Ascending aorta (tissue), 2 donors: Measurements from ENCODE around the gene COL17A1. TPM values are rescaled to one million over a fixed set of nuclear protein-coding genes. Genes with fewer than 3 reads are reported as not detected.

Experiments used
- DNase-seq, 2 donors: peaks; one replicate each; pipeline ENCODE4 v3.0.0-alpha.2; 2019; ENCODE audit warnings: low spot score in 2 of 2
- H3K27ac ChIP-seq, 2 donors: fragments of 200-600 bp; sonication (generic); one replicate each; pipeline ENCODE4 v1.5.1; 2016 to 2017; ENCODE audit warnings: mild to moderate bottlenecking in 1 of 2
- H3K27me3 ChIP-seq: fragments of 200-600 bp; sonication (generic); one replicate; pipeline ENCODE4 v1.5.1; 2017
- H3K36me3 ChIP-seq, 2 donors: fragments of 200-600 bp; sonication (generic); one replicate each; pipeline ENCODE4 v1.5.1; 2016
- H3K4me1 ChIP-seq, 2 donors: fragments of 200-600 bp; sonication (generic); one replicate each; pipeline ENCODE4 v1.5.1; 2016 to 2017; ENCODE audit warnings: mild to moderate bottlenecking in 1 of 2
- H3K4me3 ChIP-seq, 2 donors: fragments of 200-600 bp; sonication (generic); one replicate each; pipeline ENCODE4 v1.5.1; 2016 to 2017; ENCODE audit warnings: mild to moderate bottlenecking in 1 of 2
- H3K9me3 ChIP-seq, 2 donors: fragments of 200-600 bp; sonication (generic); one replicate each; pipeline ENCODE4 v1.5.1; 2016
- CTCF ChIP-seq, 3 experiments: fragments of 200-600 bp in 2 of 3; fragments of 450-650 bp in 1 of 3; sonication (generic) in 2 of 3; IDR thresholded peaks; one replicate each; pipeline ENCODE4 v1.5.1; 2016 to 2019; ENCODE audit warnings: antibody characterized with exemption in 3 of 3, mild to moderate bottlenecking in 1 of 3, moderate library complexity in 1 of 3
- intact Hi-C: fragments of 100-400 bp; cut with DNase I; formaldehyde crosslinking; loops from one replicate; pipeline ENCODE4 v1.15.1; 2023
- total RNA-seq: library from RNA; depleted of rRNA; stranded (reverse); fragments of >200 nt; gene quantifications from one replicate; pipeline ENCODE4 v1.1.0, GENCODE V29; 2016

COL17A1 gene
- total RNA-seq, 1 donor from 2014 or later = 0.64 TPM

- no peak for TF ChIP-seq CTCF (IDR thresholded peaks at IDR 0.05)
- peaks cover 0 to 2% of the 10 kb centered on the region in 2 donors for H3K4me1 ChIP-seq
- no peaks in the 10 kb centered on the region for H3K27me3 ChIP-seq
- no peak overlapping the region for H3K27ac ChIP-seq
- no peaks in the 10 kb centered on the region for H3K9me3 ChIP-seq
- no peaks in the 10 kb centered on the region for H3K36me3 ChIP-seq
- intact Hi-C loops = no loop called here
- no peak for DNase-seq
- no peak overlapping the region for H3K4me3 ChIP-seq
Measured at GRCh38 chr10:103983367-103983911, 102.2 kb downstream of the COL17A1 start.

- no peak for TF ChIP-seq CTCF (IDR thresholded peaks at IDR 0.05)
- DNase-seq = no peak
- peaks cover 0 to 2% of the 10 kb centered on the region in 2 donors for H3K4me1 ChIP-seq
- intact Hi-C loops = no loop called here
- H3K27me3 ChIP-seq = no peaks in the 10 kb centered on the region
- no peak overlapping the region for H3K27ac ChIP-seq
- no peaks in the 10 kb centered on the region for H3K36me3 ChIP-seq
- H3K4me3 ChIP-seq = no peak overlapping the region
- no peaks in the 10 kb centered on the region for H3K9me3 ChIP-seq
Measured at GRCh38 chr10:103982639-103983038, 103.0 kb downstream of the COL17A1 start.

Other genes starting within 250 kb of the COL17A1 start
- 50.0 TPM for gene SH3PXD2A, start 230.3 kb downstream of the COL17A1 start, total RNA-seq
- 24.5 TPM for gene STN1, start 167.7 kb downstream of the COL17A1 start, total RNA-seq
- gene SLK, start 118.7 kb downstream of the COL17A1 start, total RNA-seq = 26.1 TPM
- 0.32 TPM for gene SFR1, start 36.3 kb upstream of the COL17A1 start, total RNA-seq
- 0.96 TPM for gene CFAP43, start 146.5 kb upstream of the COL17A1 start, total RNA-seq
- 62.2 TPM for gene GSTO1, start 169.0 kb upstream of the COL17A1 start, total RNA-seq
- gene GSTO2, start 183.3 kb upstream of the COL17A1 start, total RNA-seq = not detected